Karpas-422 (cell line): ENCODE measurements around the gene GIMAP5. TPM values are rescaled to one million over a fixed set of nuclear protein-coding genes. Genes with fewer than 3 reads are reported as not detected.

Experiments
- DNase-seq: peaks from one replicate; pipeline ENCODE4 v3.0.0-alpha.2; 2015
- H2AFZ ChIP-seq: fragments of 200-600 bp; sonication (generic); 2 replicates; pipeline ENCODE4 v1.6.1; 2014; ENCODE audit warnings: antibody characterized with exemption, low read length, mixed read lengths
- H3K27ac ChIP-seq: fragments of 200-600 bp; sonication (generic); 2 replicates; pipeline ENCODE4 v1.5.1; 2014; ENCODE audit warnings: mild to moderate bottlenecking, low read length, moderate library complexity
- H3K27me3 ChIP-seq: fragments of 200-600 bp; sonication (generic); 2 replicates; pipeline ENCODE4 v1.6.1; 2014; ENCODE audit warnings: low read length, mixed read lengths
- H3K36me3 ChIP-seq: fragments of 200-600 bp; sonication (generic); 2 replicates; pipeline ENCODE4 v1.6.1; 2014; ENCODE audit warnings: low read length, mixed read lengths; ENCODE audit not compliant: insufficient read depth
- H3K4me1 ChIP-seq: fragments of 200-600 bp; sonication (generic); 2 replicates; pipeline ENCODE4 v1.6.1; 2014; ENCODE audit warnings: mild to moderate bottlenecking, low read length, mixed read lengths
- H3K4me2 ChIP-seq: fragments of 200-600 bp; sonication (generic); 2 replicates; pipeline ENCODE4 v1.6.1; 2014; ENCODE audit warnings: low read length, low read depth, mild to moderate bottlenecking; ENCODE audit not compliant: poor library complexity, severe bottlenecking
- H3K4me3 ChIP-seq: fragments of 200-600 bp; sonication (generic); 2 replicates; pipeline ENCODE4 v1.5.1; 2014; ENCODE audit warnings: mild to moderate bottlenecking, antibody characterized with exemption, low read length, mixed read lengths
- H3K79me2 ChIP-seq: fragments of 200-600 bp; sonication (generic); 2 replicates; pipeline ENCODE4 v1.6.1; 2014; ENCODE audit warnings: mild to moderate bottlenecking, low read length, mixed read lengths
- H3K9ac ChIP-seq: fragments of 200-600 bp; sonication (generic); 2 replicates; pipeline ENCODE4 v1.6.0; 2014; ENCODE audit warnings: low read length
- H3K9me2 ChIP-seq: fragments of 200-600 bp; sonication (generic), shearing (Covaris generic); replicated peaks from 2 replicates; pipeline ENCODE4 v1.6.0; 2014; ENCODE audit warnings: mild to moderate bottlenecking, low read length, moderate library complexity; ENCODE audit not compliant: insufficient read depth
- H3K9me3 ChIP-seq: fragments of 300-700, 200-600 bp; sonication (generic); 2 replicates; pipeline ENCODE4 v1.6.1; 2014; ENCODE audit warnings: low read length, mixed read lengths
- H4K20me1 ChIP-seq: fragments of 200-600 bp; sonication (generic); 2 replicates; pipeline ENCODE4 v1.6.1; 2014; ENCODE audit warnings: mild to moderate bottlenecking, antibody characterized with exemption, low read length, low read depth; ENCODE audit not compliant: insufficient read depth
- total RNA-seq: library from RNA; depleted of rRNA; stranded (reverse); fragments of >200 nt; shearing (Covaris generic); gene quantifications from 2 replicates; pipeline ENCODE4 v1.2.3, GENCODE V29; 2014; ENCODE audit warnings: low replicate concordance; rRNA removed

GIMAP5 gene
- not detected in 2 replicates for total RNA-seq

GRCh38 chr7:150737265-150738055 lies at the start of gene GIMAP5:
TSS of gene GIMAP5 (plus strand) at chr7:150737418. CDS start at chr7:150740885, 3,467 bp downstream.
- H3K9ac ChIP-seq, result no peak within 1 kb of the TSS
- H3K27ac ChIP-seq, result no peak within 1 kb of the TSS
- H3K9me2 ChIP-seq, result no peaks in the 10 kb centered on the region
- no peaks in the 10 kb centered on the region for H3K36me3 ChIP-seq
- H3K27me3 ChIP-seq, result no peaks in the 10 kb centered on the region
- H3K9me3 ChIP-seq, result no peaks in the 10 kb centered on the region
- no peak within 1 kb of the TSS for H2AFZ ChIP-seq
- no peak for DNase-seq
- no peak within 1 kb of the TSS for H3K4me3 ChIP-seq
- H3K4me2 ChIP-seq, result no peak within 1 kb of the TSS
- H4K20me1 ChIP-seq, result no peaks in the 10 kb centered on the region
- no peaks in the 10 kb centered on the region for H3K4me1 ChIP-seq
- H3K79me2 ChIP-seq, result no peaks in the 10 kb centered on the region

- Histone ChIP-seq H3K9me2 (no peaks in the 10 kb centered on the region), H4K20me1 (no peaks in the 10 kb centered on the region), H3K9me3 (no peaks in the 10 kb centered on the region), H2AFZ (no peak overlapping the region), H3K4me1 (peaks cover 6% of the 10 kb centered on the region; the same call in 1 of the 2 replicates), H3K79me2 (no peaks in the 10 kb centered on the region), H3K4me3 (no peak overlapping the region), H3K9ac (no peak overlapping the region), H3K27me3 (no peaks in the 10 kb centered on the region), H3K4me2 (no peak overlapping the region), H3K36me3 (no peaks in the 10 kb centered on the region), H3K27ac (no peak overlapping the region)
- no peak for DNase-seq
These were observed 48.6 kb upstream of the GIMAP5 start for GRCh38 chr7:150688630-150689029.

GRCh38 chr7:150695654-150696053 lies 41.6 kb upstream of the GIMAP5 start:
- Histone ChIP-seq H3K9me2 (no peaks in the 10 kb centered on the region), H3K9ac (no peak overlapping the region), H3K4me1 (no peaks in the 10 kb centered on the region), H3K27ac (no peak overlapping the region), H3K4me2 (no peak overlapping the region), H2AFZ (no peak overlapping the region), H3K27me3 (no peaks in the 10 kb centered on the region), H3K9me3 (no peaks in the 10 kb centered on the region), H3K4me3 (no peak overlapping the region), H3K36me3 (no peaks in the 10 kb centered on the region), H3K79me2 (no peaks in the 10 kb centered on the region), H4K20me1 (no peaks in the 10 kb centered on the region)
- DNase-seq, result no peak

- Histone ChIP-seq H3K79me2 (no peaks in the 10 kb centered on the region), H3K4me2 (no peak overlapping the region), H3K9me3 (peaks cover 3% of the 10 kb centered on the region; the same call in 1 of the 2 replicates), H3K4me1 (no peaks in the 10 kb centered on the region), H4K20me1 (no peaks in the 10 kb centered on the region), H2AFZ (no peak overlapping the region), H3K9ac (no peak overlapping the region), H3K27ac (no peak overlapping the region), H3K36me3 (no peaks in the 10 kb centered on the region), H3K4me3 (no peak overlapping the region), H3K27me3 (no peaks in the 10 kb centered on the region), H3K9me2 (no peaks in the 10 kb centered on the region)
- no peak for DNase-seq
These were observed 34.0 kb upstream of the GIMAP5 start for GRCh38 chr7:150703209-150703608.

GRCh38 chr7:150715293-150715692 lies 21.9 kb upstream of the GIMAP5 start:
- Histone ChIP-seq H3K4me3 (no peak overlapping the region), H3K9me2 (no peaks in the 10 kb centered on the region), H3K4me2 (no peak overlapping the region), H3K27me3 (no peaks in the 10 kb centered on the region), H3K27ac (no peak overlapping the region), H3K36me3 (no peaks in the 10 kb centered on the region), H3K9me3 (no peaks in the 10 kb centered on the region), H3K9ac (no peak overlapping the region), H3K79me2 (no peaks in the 10 kb centered on the region), H4K20me1 (no peaks in the 10 kb centered on the region), H2AFZ (no peak overlapping the region), H3K4me1 (no peaks in the 10 kb centered on the region)
- no peak for DNase-seq

GRCh38 chr7:150715738-150716137 lies 21.5 kb upstream of the GIMAP5 start:
- Histone ChIP-seq H4K20me1 (no peaks in the 10 kb centered on the region), H3K4me3 (no peak overlapping the region), H3K4me2 (no peak overlapping the region), H2AFZ (no peak overlapping the region), H3K9me2 (no peaks in the 10 kb centered on the region), H3K9me3 (no peaks in the 10 kb centered on the region), H3K4me1 (no peaks in the 10 kb centered on the region), H3K9ac (no peak overlapping the region), H3K36me3 (no peaks in the 10 kb centered on the region), H3K79me2 (no peaks in the 10 kb centered on the region), H3K27me3 (no peaks in the 10 kb centered on the region), H3K27ac (no peak overlapping the region)
- no peak for DNase-seq

- Histone ChIP-seq H3K36me3 (no peaks in the 10 kb centered on the region), H3K4me3 (no peak within 1 kb of the TSS), H3K27ac (no peak within 1 kb of the TSS), H3K9ac (no peak within 1 kb of the TSS), H2AFZ (no peak within 1 kb of the TSS), H4K20me1 (no peaks in the 10 kb centered on the region), H3K9me2 (no peaks in the 10 kb centered on the region), H3K4me2 (no peak within 1 kb of the TSS), H3K4me1 (no peaks in the 10 kb centered on the region), H3K27me3 (no peaks in the 10 kb centered on the region), H3K79me2 (no peaks in the 10 kb centered on the region), H3K9me3 (no peaks in the 10 kb centered on the region)
- DNase-seq, result no peak
These were observed 20.9 kb upstream of the GIMAP5 start, which contains the start of gene GIMAP1 for GRCh38 chr7:150716368-150716767. TSS of gene GIMAP1 (plus strand) at chr7:150716613. CDS start at chr7:150719048, 2,435 bp downstream.

GRCh38 chr7:150716939-150717338 lies 20.3 kb upstream of the GIMAP5 start:
- Histone ChIP-seq H2AFZ (no peak overlapping the region), H3K9ac (no peak overlapping the region), H3K36me3 (no peaks in the 10 kb centered on the region), H3K4me3 (no peak overlapping the region), H3K27ac (no peak overlapping the region), H3K4me1 (no peaks in the 10 kb centered on the region), H3K4me2 (no peak overlapping the region), H4K20me1 (no peaks in the 10 kb centered on the region), H3K9me3 (no peaks in the 10 kb centered on the region), H3K27me3 (no peaks in the 10 kb centered on the region), H3K79me2 (no peaks in the 10 kb centered on the region), H3K9me2 (no peaks in the 10 kb centered on the region)
- DNase-seq, result no peak
